Smooth muscle cell (in vitro differentiated cells): ENCODE measurements around the gene LIMA1. TPM values are rescaled to one million over a fixed set of nuclear protein-coding genes. Genes with fewer than 3 reads are reported as not detected.

Experiments used
- DNase-seq: peaks from one replicate; lab custom pipeline; 2025; ENCODE audit not compliant: unreplicated experiment; lab: John Stamatoyannopoulos, UW
- H2AFZ ChIP-seq: fragments of 200-600 bp; sonication (generic); 2 replicates; pipeline ENCODE4 v1.6.0; 2016; ENCODE audit warnings: antibody characterized with exemption, low read depth, mild to moderate bottlenecking
- H3F3A ChIP-seq: fragments of 200-600 bp; sonication (generic); 2 replicates; pipeline ENCODE4 v1.6.0; 2017; ENCODE audit warnings: antibody characterized with exemption, low read depth
- H3K27ac ChIP-seq: fragments of 200-600 bp; sonication (generic); 2 replicates; pipeline ENCODE4 v1.5.1; 2016; ENCODE audit warnings: low read depth, mild to moderate bottlenecking
- H3K27me3 ChIP-seq: fragments of 200-600 bp; sonication (generic); 2 replicates; pipeline ENCODE4 v1.6.1; 2016; ENCODE audit warnings: low read depth, mild to moderate bottlenecking
- H3K36me3 ChIP-seq: fragments of 200-600 bp; sonication (generic); 2 replicates; pipeline ENCODE4 v1.5.1; 2016; ENCODE audit warnings: low read depth
- H3K4me1 ChIP-seq: fragments of 200-600 bp; sonication (generic); 2 replicates; pipeline ENCODE4 v1.5.1; 2016; ENCODE audit warnings: low read depth
- H3K4me2 ChIP-seq: fragments of 200-600 bp; sonication (generic); 2 replicates; pipeline ENCODE4 v1.6.0; 2016; ENCODE audit warnings: mild to moderate bottlenecking
- H3K4me3 ChIP-seq: fragments of 200-600 bp; sonication (generic); 2 replicates; pipeline ENCODE4 v1.5.1; 2016; ENCODE audit warnings: mild to moderate bottlenecking
- H3K79me2 ChIP-seq: fragments of 200-600 bp; sonication (generic); 2 replicates; pipeline ENCODE4 v1.6.0; 2016; ENCODE audit warnings: low read depth, mild to moderate bottlenecking
- H3K9ac ChIP-seq: fragments of 200-600 bp; sonication (generic); 2 replicates; pipeline ENCODE4 v1.6.0; 2016; ENCODE audit warnings: low read depth
- H3K9me3 ChIP-seq: fragments of 200-600 bp; sonication (generic); replicated peaks from 2 replicates; pipeline ENCODE4 v1.5.1; 2016; ENCODE audit warnings: low read depth
- H4K20me1 ChIP-seq: fragments of 200-600 bp; sonication (generic); 2 replicates; pipeline ENCODE4 v1.6.0; 2016; ENCODE audit warnings: low read depth
- CTCF ChIP-seq: fragments of 200-600 bp; sonication (generic); IDR thresholded peaks from 2 replicates; pipeline ENCODE4 v1.5.1; 2017; ENCODE audit warnings: borderline replicate concordance, mild to moderate bottlenecking, antibody characterized with exemption; ENCODE audit not compliant: insufficient read depth, poor library complexity, severe bottlenecking
- WGBS: methylation state at CpG from one replicate; pipeline ENCODE4 v1.1.7; 2016; ENCODE audit warnings: low lambda C conversion rate; 5-methylcytosine and 5-hydroxymethylcytosine counted together
- polyA plus RNA-seq: library from polyadenylated mRNA; unstranded; fragments of >200 nt; fragmentation: Nextera tagmentation; extraction: Ambion mirVana; gene quantifications from 2 replicates; pipeline ENCODE4 v1.2.1, GENCODE V29; 2016
- total RNA-seq: library from RNA; depleted of rRNA; stranded (reverse); fragments of >200 nt; gene quantifications from 2 replicates; pipeline ENCODE4 v1.2.3, GENCODE V29; 2014

Gene LIMA1
- total and polyA plus RNA-seq, 2 experiments from 2014 or later: 39.6 to 154 TPM

- Histone ChIP-seq H3K27ac (no peak overlapping the region), H3K36me3 (no peaks in the 10 kb centered on the region), H3K4me2 (peak overlapping the region; percentile 18), H3K4me1 (no peaks in the 10 kb centered on the region), H3K27me3 (no peaks in the 10 kb centered on the region), H3K4me3 (no peak overlapping the region), H3K9ac (no peak overlapping the region), H2AFZ (no peak overlapping the region), H3K79me2 (no peaks in the 10 kb centered on the region), H3F3A (no peaks in the 10 kb centered on the region), H3K9me3 (no peaks in the 10 kb centered on the region), H4K20me1 (no peaks in the 10 kb centered on the region)
- DNase-seq: no peak
- TF ChIP-seq CTCF: no peak
- 75% methylated on average over 5 of the region's 5 CpGs for WGBS
These were observed 25.2 kb downstream of the LIMA1 start for GRCh38 chr12:50258167-50258551.

- H3K4me2 ChIP-seq: peak overlapping the region; percentile 18
- no peak for TF ChIP-seq CTCF
- H3K27me3 ChIP-seq: no peaks in the 10 kb centered on the region
- H3K36me3 ChIP-seq: no peaks in the 10 kb centered on the region
- no peaks in the 10 kb centered on the region for H4K20me1 ChIP-seq
- no peaks in the 10 kb centered on the region for H3K9me3 ChIP-seq
- 42% methylated on average over 6 of the region's 6 CpGs for WGBS
- no peaks in the 10 kb centered on the region for H3K79me2 ChIP-seq
- H3F3A ChIP-seq: no peaks in the 10 kb centered on the region
- peak overlapping the region; percentile 11 for H3K27ac ChIP-seq
- H3K9ac ChIP-seq: no peak overlapping the region
- no peaks in the 10 kb centered on the region for H3K4me1 ChIP-seq
- no peak overlapping the region for H2AFZ ChIP-seq
- no peak overlapping the region for H3K4me3 ChIP-seq
- DNase-seq: no peak
These were observed 25.8 kb downstream of the LIMA1 start for GRCh38 chr12:50257236-50258166.

- no peak for TF ChIP-seq CTCF
These were observed 26.6 kb downstream of the LIMA1 start for GRCh38 chr12:50256761-50257160.

More at GRCh38 chr12:50256761-50257160, 26.6 kb downstream of the LIMA1 start:
- DNase-seq: no peak
- Histone ChIP-seq H3K4me2 (no peak overlapping the region), H3K4me3 (no peak overlapping the region), H3K9me3 (no peaks in the 10 kb centered on the region), H3F3A (no peaks in the 10 kb centered on the region), H3K27me3 (no peaks in the 10 kb centered on the region), H3K9ac (no peak overlapping the region), H3K27ac (no peak overlapping the region), H3K4me1 (no peaks in the 10 kb centered on the region), H4K20me1 (no peaks in the 10 kb centered on the region), H3K79me2 (no peaks in the 10 kb centered on the region), H3K36me3 (no peaks in the 10 kb centered on the region), H2AFZ (no peak overlapping the region)
- 87% methylated on average over 2 of the region's 2 CpGs for WGBS
